ENCODE data around the gene KIAA1755.

The KIAA1755 gene

DNA sequence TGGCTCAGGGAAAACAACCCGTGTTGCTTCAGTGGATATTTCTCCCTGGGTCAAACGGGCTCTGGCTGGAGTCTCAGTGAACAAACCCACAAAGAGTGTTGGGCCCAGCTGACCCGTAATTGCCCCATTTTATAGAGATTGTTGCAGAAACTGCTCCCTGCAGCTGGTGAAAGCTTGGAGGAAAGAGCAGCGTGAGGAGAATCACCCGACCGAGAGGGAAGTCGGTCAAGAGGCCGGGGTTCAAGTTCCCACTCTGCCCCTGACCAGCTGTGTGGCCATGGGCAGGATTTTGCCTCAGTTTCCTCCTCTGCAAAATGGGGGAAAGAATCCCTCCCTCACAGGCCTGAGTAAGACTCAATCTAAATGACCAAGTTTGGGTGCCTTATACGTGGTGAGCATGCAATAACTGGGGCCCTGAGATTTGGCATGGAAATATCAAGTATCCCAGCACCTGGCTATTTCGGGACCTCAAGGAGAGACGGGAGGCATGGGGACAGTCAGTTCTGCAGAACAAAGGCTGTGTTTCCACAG lies 93.8 kb downstream of the KIAA1755 start:
- DNase-seq (ENCODE audit: low spot score), result no peak

DNA sequence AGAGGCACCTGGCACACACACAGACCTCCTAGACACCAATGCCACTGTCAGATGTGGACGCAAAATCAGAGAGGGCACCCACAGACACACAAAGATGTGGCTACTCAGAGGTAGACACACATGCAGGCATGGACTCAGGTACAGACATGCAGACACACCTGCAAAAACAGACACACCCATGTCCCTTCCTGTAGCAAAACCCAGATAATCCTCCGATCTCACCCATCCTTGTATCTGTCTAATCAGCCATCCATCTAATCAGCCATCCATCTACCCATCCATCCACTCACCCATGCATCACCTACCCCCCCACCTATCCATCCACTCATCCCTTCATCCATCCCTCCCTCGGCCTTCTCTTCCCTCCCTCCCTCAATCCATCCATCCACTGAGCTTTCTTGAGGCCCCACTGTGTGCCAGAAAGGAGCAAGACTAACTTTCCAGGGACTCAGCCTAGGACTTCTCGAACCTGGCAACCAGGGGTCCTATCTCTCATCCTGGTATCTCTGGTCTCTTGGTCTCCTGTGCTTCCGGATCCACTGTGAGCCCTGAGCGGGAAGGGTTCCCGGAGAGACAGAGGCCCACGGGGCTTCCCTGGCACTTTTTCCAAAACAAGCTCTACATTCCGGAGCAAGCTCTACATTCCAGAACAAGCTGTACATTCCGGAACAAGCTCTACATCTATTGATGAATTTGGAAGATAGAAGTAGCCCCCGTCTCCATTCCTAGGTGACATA lies 94.4 kb downstream of the KIAA1755 start:
- DNase-seq (ENCODE audit: low spot score), result no peak

DNA sequence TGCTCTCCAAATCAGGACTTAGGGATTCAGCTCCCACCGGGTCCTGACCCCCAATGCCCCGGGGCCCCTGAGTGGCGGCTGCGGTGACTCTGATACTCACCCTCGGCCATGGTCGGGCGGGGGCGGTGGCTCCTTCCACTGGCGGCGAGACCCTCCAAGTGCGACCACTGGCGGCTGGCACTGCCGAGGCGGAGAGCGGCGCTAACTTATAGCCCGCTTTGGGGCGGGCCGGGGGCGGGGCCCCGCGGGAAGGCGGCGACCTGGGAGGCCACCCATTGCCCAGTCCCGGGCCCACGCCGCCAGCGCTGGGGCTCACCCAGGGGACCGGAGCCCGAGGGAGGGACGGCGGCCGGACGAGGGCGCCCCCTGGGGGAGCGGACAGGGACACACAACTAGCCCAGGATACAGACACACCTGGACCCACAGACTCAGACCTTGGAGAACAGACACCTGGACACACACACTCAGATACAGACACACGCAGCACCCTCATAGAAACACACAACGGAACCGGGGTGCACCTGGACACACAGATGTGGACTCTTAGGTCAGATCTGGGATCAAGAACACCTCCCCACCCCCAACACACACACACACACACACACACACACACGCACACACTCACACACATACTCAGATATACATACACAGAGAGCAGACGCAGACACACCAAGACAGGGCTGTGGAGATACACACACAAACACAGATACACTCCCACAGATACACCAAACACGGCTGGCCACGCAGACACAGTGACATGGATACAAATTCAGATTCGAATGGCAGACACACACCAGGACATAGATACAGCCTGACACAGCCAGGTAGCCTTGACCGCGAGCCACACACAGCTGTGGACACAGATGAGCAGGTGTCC lies 95.2 kb downstream of the KIAA1755 start, which contains the start of gene TGM2:
TSS of gene TGM2 (minus strand) at position 182 of the 877 bp plus-strand sequence. CDS start at position 110, 72 bp downstream.
- peak; percentile 87 for DNase-seq (ENCODE audit: low spot score)

DNA sequence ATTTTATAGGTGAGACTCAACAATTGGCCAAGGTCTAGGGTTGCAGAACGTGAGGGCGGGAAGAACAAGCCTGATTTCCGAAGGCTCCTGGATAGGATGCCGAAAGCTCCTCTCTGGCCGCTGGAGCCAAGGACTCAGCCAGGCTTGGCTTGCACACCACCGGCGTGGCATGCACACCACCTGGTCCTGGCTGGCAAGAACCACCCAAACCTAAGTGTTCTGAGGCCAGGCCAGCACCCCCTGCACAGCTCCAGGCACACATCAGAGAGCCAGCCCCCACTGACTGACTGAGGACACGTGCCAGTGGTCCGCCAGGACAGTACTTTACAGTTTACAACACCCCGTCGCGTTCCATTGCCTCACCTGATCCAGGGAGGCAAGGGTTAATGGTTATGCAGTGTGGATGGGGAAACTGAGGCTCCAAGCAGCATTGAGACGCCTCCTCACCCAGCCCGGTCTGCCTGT lies 95.9 kb downstream of the KIAA1755 start:
- no peak for DNase-seq (ENCODE audit: low spot score)

DNA sequence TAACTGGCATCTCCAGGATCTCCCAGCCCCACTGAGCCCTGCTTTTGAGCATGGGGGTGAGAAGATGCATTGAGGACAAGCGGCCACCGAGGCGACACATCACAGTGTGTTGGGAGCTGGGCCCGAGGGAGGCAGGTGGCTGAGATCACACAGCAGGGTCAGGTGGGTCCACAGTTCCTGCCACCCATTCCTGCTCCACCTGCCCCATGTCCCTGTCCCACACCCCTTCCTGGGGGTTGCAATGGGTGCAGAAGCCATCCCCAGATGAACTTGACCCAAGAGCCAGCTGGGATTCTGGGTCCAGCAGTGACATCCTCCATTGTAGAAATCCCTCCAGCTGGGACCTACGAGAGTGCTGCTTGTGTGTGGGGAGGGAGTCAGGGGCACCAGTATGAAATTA lies 96.5 kb downstream of the KIAA1755 start:
- no peak for DNase-seq (ENCODE audit: low spot score)

DNA sequence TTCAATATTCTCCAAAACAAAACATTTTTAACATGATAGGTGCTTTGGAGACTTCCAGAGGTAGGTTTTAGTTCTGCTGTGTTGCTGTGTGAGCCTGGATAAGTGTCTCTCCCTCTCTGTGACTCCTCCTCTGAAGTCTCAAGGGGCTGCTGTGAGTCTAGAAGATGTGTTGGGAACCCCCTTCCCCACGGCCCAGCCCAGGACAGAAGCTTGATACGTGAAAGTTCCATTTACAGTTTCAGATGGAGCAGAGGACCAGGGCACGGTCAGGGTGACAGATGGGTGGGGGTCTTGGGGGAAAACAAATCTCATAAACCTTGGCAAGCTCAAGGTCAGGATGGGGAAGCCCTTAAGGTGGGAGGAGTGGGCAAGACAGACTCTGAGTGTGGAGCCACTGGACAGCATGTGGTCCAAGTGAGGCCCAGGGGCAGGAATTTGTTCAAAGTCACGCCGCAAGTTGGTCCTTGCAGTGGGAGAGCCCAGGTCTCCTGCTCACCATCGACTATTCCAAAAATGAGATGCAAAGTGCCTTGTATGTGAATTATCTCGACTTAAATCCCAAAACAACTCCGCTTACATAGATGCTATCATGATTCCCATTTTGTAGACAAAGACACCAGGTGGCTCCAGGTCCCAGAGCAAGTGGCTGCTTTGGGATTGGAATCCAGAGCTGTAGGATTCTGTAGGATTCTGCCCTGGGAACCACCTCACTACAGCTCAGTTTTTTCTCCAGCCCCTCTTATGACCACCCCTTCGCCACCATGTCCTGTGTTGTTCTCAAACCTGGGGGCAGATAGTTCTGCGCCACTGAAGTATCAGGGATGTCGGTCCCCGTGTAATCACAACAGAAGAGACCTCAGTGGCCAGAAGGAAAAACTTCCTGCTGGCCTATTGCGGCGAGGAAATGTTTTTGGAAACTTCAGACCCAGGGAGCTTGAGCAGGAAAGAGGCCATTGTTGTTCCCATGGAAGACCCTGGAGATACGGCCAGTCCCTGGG lies 97.4 kb downstream of the KIAA1755 start:
- DNase-seq (ENCODE audit: low spot score), result no peak

DNA sequence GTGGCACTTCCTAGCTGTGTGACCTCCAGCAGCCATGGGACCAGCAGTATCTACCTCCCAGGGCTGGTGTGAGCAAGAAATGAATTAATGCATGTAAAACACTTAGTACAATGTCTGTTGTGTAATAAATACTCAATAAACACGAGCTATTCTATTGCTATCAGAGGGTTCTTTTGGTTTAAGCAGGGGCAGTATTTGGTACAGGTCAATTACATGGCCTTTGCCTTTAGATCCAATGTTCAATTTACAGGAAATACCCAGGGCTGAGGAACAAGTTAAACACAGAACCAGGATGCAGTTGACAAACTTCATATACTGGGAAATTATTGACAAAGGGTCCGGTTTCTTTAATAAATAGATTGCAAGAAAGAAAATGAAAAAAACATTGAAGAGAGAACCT lies 98.4 kb downstream of the KIAA1755 start:
- no peak for DNase-seq (ENCODE audit: low spot score)

DNA sequence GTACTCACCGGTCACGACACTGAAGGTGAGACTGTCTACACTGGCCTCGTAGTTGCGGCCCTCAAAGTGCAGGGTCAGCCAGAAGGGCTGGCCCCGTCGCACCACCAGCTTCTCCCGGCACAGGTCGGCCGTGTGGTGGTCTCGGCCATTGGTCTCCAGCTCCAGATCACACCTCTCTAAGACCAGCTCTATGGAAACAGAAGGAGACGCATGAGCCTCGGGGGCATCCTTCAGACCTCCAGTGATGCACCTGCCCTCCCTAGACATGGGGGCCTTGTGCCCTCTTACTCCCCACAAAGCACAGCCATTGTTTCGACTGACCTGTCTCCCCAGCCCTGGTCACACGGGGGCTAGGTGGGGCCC lies 99.1 kb downstream of the KIAA1755 start:
- no peak for DNase-seq (ENCODE audit: low spot score)
